ENCODE results near the gene NEAT1.

DNA sequence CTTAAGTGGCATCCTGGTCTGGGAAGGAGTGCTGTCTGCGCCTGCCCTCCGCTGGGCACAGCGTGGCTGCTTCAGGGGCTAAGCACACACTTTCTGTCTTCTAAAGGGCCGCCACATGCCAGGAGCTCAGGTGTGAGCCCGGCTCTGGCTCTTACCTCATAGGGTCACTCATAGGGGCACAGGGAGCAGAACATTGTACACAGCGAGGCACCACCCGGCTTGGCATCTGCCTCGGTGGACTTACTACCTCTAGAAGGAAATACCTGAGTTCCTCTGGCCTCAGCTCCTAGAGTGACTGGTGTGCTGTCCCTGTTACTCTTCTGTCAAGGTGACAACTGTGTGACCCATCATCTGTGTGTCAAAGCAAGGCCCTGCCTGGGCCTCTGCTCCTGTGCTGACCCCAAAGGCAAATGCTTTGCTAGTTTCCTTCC lies 13.4 kb downstream of the NEAT1 start:
- TF ChIP-seq HDGF (IDR thresholded peaks at IDR 0.05; ENCODE audit: borderline replicate concordance) (no peak), FOXK2 (IDR thresholded peaks at IDR 0.05) (no peak), FOXM1 (IDR thresholded peaks at IDR 0.05; ENCODE audit: borderline replicate concordance) (no peak)

Measured in HEK293T (cell line).